HG03280 (cell line): ENCODE data around the gene ABITRAM.

Experiments used
- ATAC-seq: cut with Tn5 transposase; IDR thresholded peaks from one replicate; pipeline ENCODE4 v1.9.1; 2021; ENCODE audit warnings: mild to moderate bottlenecking, moderate library complexity; ENCODE audit not compliant: unreplicated experiment

Gene ABITRAM

GRCh38 chr9:108983885-108984284 is 49.7 kb downstream of the ABITRAM start:
- ATAC-seq: no peak
